Small intestine (tissue), 7 donors: ENCODE data around the gene RBMS1. TPM values are rescaled to one million over a fixed set of nuclear protein-coding genes. Genes with fewer than 3 reads are reported as not detected.
"Not testable (repeated sequence)": the region's sequence is repeated elsewhere in the genome, so short reads cannot be mapped to it uniquely, and the experiment has no call there.

Experiments used
- DNase-seq, 2 donors: peaks; one replicate each; pipeline versions ENCODE4 v3.0.0 to v3.0.0-alpha.2; 2013
- FAIRE-seq: peaks from 2 replicates; lab custom pipeline; 2012; peaks lifted over from hg19 to GRCh38; lab: Jason Lieb, UNC
- H3K27ac ChIP-seq, 3 donors: one replicate each; pipeline ENCODE4 v1.5.1; 2013; ENCODE audit warnings: low read length in 2 of 3, mild to moderate bottlenecking in 2 of 3, control low read depth in 1 of 3, inconsistent platforms in 1 of 3, low read depth in 1 of 3, moderate library complexity in 1 of 3
- H3K27me3 ChIP-seq, 3 donors: one replicate each; pipeline ENCODE4 v1.6.1; 2013; ENCODE audit warnings: low read length in 3 of 3, inconsistent platforms in 1 of 3; ENCODE audit not compliant: control insufficient read depth in 3 of 3, insufficient read depth in 3 of 3
- H3K36me3 ChIP-seq, 3 donors: one replicate each; pipeline ENCODE4 v1.6.1; 2013; ENCODE audit warnings: low read length in 3 of 3, inconsistent platforms in 1 of 3, low read depth in 1 of 3, mild to moderate bottlenecking in 1 of 3, moderate library complexity in 1 of 3; ENCODE audit not compliant: control insufficient read depth in 3 of 3, insufficient read depth in 2 of 3
- H3K4me1 ChIP-seq, 3 donors: one replicate each; pipeline ENCODE4 v1.6.1; 2013; ENCODE audit warnings: low read length in 2 of 3, inconsistent platforms in 1 of 3, low read depth in 1 of 3, mild to moderate bottlenecking in 1 of 3, moderate library complexity in 1 of 3; ENCODE audit not compliant: control insufficient read depth in 3 of 3, insufficient read depth in 2 of 3
- H3K4me3 ChIP-seq, 3 donors: one replicate each; pipeline ENCODE4 v1.5.1; 2013; ENCODE audit warnings: low read length in 3 of 3, control low read depth in 1 of 3, inconsistent platforms in 1 of 3, low read depth in 1 of 3, mild to moderate bottlenecking in 1 of 3, moderate library complexity in 1 of 3
- H3K9me3 ChIP-seq, 2 donors: one replicate each; pipeline ENCODE4 v1.6.1; 2013; ENCODE audit warnings: low read depth in 1 of 2, low read length in 1 of 2; ENCODE audit not compliant: control insufficient read depth in 2 of 2, insufficient read depth in 1 of 2
- WGBS, 3 donors: extraction: QIAGEN DNeasy Blood & Tissue Kit; methylation state at CpG; one replicate each; pipeline ENCODE4 v1.1.7; 2013; 5-methylcytosine and 5-hydroxymethylcytosine counted together
- polyA plus RNA-seq, 4 donors: library from polyadenylated mRNA; stranded (reverse) in 3 of 4; unstranded in 1 of 4; fragments of 200-250 nt in 3 of 4; fragments of 120-200 nt in 1 of 4; gene quantifications; one replicate each; pipeline versions ENCODE4 v1.2.1 to v1.2.3, GENCODE V29; 2013
- donor health status: healthy with polysubstance abuse.
- donor health status: control.
- donor health status: control.
- donor health status: Bipolar disorder and iron deficiency.
- donor health status: healthy.

The RBMS1 gene
- polyA plus RNA-seq, 4 donors, result 2.0 to 21.4 (median 10.1) TPM

- Histone ChIP-seq H3K27me3 (no peaks in the 10 kb centered on the region), H3K27ac (peak overlapping the region in 1 of 3 donors; percentile 32), H3K4me3 (no peak overlapping the region), H3K9me3 (no peaks in the 10 kb centered on the region), H3K4me1 (peaks cover 0 to 12% (median 2%) of the 10 kb centered on the region in 3 donors), H3K36me3 (no peaks in the 10 kb centered on the region)
- DNase-seq, result no peak
- FAIRE-seq, result no peak
- 56 to 69% (median 67%) methylated on average over 8 of the region's 8 CpGs for WGBS, 3 donors
These were observed 122.2 kb downstream of the RBMS1 start for GRCh38 chr2:160371251-160372009.

DNA sequence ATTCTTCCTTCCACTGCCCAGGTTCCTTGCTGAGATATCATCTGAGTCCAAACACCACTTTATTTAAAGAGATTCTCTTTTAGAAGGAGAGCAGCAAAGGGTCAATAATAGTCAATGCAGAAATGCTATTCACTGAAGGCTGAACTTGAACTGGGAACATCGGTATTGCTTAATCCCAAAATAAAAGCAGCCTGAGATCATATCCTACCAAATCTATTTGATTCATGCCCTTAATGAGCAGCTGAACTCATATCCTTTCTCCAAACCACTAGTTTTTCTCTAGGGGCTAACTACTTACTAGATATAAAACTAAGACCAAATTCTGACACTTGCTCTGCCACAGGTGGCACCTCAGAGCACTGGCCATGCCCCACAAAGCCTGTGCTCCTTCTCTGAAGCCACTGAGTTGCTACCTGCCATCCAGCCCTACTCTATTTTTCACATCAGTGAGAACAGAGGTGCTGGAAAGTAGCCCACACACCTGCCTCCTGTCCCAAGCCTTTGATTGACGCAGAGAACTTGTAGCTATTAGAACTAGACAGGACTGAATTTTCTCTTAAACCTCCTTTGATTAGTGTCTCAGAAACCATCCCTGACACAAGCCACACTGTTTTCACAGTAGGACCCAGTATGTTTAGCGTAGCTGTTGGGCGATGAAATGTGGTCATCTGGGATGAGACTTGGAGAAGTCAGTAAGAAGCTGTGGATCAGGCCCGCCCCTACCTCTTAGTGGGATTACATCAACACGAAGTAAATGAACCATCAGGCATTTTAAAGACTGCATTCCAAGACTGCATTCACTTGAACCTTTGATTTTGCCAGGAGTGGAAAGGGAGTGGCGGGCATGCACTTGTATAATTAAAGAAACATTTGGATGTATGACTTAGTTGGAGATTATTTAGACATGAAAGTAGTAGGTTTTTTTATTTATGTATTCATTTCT, 124.3 kb downstream of the RBMS1 start:
- no peaks in the 10 kb centered on the region for H3K27me3 ChIP-seq
- no peak for DNase-seq
- 82 to 84% (median 82%) methylated on average over 7 of the region's 7 CpGs for WGBS, 3 donors
- H3K9me3 ChIP-seq, result no peaks in the 10 kb centered on the region
- peak overlapping the region in 1 of 3 donors; percentile 36 for H3K27ac ChIP-seq
- H3K4me3 ChIP-seq, result no peak overlapping the region
- no peak for FAIRE-seq
- peaks cover 3 to 18% (median 8%) of the 10 kb centered on the region in 3 donors for H3K4me1 ChIP-seq
- H3K36me3 ChIP-seq, result peaks cover 0 to 3% (median 0%) of the 10 kb centered on the region in 3 donors

DNA sequence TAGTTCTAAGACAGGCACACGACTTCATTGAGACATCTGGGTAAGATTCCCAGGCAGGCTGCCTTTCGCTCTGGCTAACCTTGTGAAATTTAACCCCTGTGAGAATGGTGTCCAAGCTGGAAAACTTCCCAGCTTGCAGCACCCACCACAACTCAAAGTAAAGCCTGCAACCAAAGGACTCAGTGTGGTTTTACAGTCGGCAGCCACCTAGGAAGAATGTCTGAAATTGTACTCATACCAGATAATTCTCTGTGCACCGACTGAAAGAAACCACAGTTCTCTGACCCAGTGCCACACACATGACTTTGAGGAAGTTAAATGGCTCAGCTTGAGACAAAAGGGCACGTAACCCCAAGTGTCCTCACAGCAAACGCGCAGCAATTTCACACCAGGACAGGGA, 125.7 kb downstream of the RBMS1 start:
- Histone ChIP-seq H3K4me1 (peaks cover 3 to 25% (median 10%) of the 10 kb centered on the region in 3 donors), H3K27ac (no peak overlapping the region), H3K36me3 (peaks cover 0 to 3% (median 0%) of the 10 kb centered on the region in 3 donors), H3K9me3 (no peaks in the 10 kb centered on the region), H3K27me3 (no peaks in the 10 kb centered on the region), H3K4me3 (no peak overlapping the region)
- 52 to 80% (median 63%) methylated on average over 7 of the region's 7 CpGs for WGBS, 3 donors
- DNase-seq, result no peak
- no peak for FAIRE-seq

GRCh38 chr2:160367139-160367538, 126.5 kb downstream of the RBMS1 start:
- not testable (repeated sequence) for H3K27me3 ChIP-seq, FAIRE-seq
- H3K4me1 ChIP-seq, result peaks cover 3 to 25% (median 10%) of the 10 kb centered on the region in 3 donors

DNA sequence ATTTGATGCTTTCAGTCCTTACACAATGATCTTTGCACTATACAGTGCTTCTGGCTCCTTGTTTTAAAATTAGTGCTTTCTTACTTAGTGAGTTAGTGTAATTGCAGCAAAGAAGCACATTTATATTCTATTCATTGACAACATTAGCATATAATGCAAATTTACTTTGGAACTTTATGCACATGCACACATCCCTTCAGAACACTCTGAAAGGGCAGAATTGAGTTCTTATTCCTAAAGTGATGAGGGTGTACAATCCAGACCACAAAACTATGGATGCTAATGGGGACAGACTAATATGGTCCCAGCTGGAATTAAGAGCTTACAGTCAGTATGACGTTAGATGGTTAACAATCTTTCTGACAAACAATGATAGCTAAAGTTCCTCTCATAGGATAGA, 127.1 kb downstream of the RBMS1 start:
- peaks cover 3 to 25% (median 10%) of the 10 kb centered on the region in 3 donors for H3K4me1 ChIP-seq
- H3K9me3 ChIP-seq, result no peaks in the 10 kb centered on the region

More at GRCh38 chr2:160367139-160367538, 126.5 kb downstream of the RBMS1 start:
- H3K9me3 ChIP-seq, H3K36me3 ChIP-seq, DNase-seq, H3K27ac ChIP-seq, H3K4me3 ChIP-seq: not testable (repeated sequence)
- WGBS, 3 donors, result 67 to 85% (median 84%) methylated on average over 4 of the region's 4 CpGs

DNA sequence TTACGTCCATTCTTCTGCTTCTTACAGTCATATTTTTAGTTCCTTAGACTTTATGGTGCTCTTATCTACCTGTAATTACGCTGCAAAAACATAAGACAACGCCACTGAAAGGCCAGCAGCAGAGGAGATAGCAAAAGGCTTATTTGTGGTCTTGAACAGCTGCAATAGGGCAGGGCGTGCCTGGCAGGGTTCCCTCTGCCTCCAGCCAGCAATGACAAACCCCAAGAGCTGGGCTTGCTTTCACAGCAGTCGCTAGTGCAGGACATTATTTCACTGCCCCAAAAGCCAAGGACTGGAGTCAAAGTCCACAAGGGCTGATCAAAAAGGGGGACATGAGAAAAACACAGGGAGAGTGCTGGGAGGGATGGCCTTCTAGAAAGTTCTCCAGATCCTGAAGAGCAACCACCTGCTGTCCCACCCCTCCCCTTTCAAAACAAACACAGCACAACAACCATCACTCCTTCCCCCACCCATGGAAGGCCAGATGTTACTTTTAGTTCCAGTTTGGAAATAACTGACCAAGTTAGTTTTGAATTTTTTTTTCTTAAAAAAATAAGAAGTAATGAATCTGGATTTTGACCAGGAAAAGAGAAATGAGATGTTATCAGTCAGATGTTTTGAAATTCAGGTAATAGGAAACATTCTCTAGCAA, 127.8 kb downstream of the RBMS1 start:
- WGBS, 3 donors, result 12 to 42% (median 40%) methylated on average over 5 of the region's 5 CpGs
- Histone ChIP-seq H3K36me3 (peaks cover 0 to 3% (median 0%) of the 10 kb centered on the region in 3 donors), H3K9me3 (no peaks in the 10 kb centered on the region), H3K4me1 (peaks cover 3 to 22% (median 10%) of the 10 kb centered on the region in 3 donors), H3K4me3 (no peak overlapping the region), H3K27ac (peak overlapping the region in 1 of 3 donors; percentile 52), H3K27me3 (no peaks in the 10 kb centered on the region)
- FAIRE-seq, result no peak
- DNase-seq, result peak; percentile 54 to 61

More for the DNA sequence above, 127.1 kb downstream of the RBMS1 start:
- peaks cover 0 to 3% (median 0%) of the 10 kb centered on the region in 3 donors for H3K36me3 ChIP-seq
- no peak for FAIRE-seq
- H3K27ac ChIP-seq, result no peak overlapping the region
- no peaks in the 10 kb centered on the region for H3K27me3 ChIP-seq
- WGBS, 3 donors, result 72 to 78% (median 74%) methylated on average over 1 of the region's 1 CpG
- DNase-seq, result no peak
- H3K4me3 ChIP-seq, result no peak overlapping the region

- FAIRE-seq (no peak), DNase-seq (no peak)
- no peaks in the 10 kb centered on the region for H3K9me3 ChIP-seq
- H3K4me1 ChIP-seq, result peaks cover 3 to 22% (median 10%) of the 10 kb centered on the region in 3 donors
- H3K27me3 ChIP-seq, result no peaks in the 10 kb centered on the region
- no peak overlapping the region for H3K27ac ChIP-seq
- H3K4me3 ChIP-seq, result no peak overlapping the region
- H3K36me3 ChIP-seq, result peaks cover 0 to 3% (median 0%) of the 10 kb centered on the region in 3 donors
- WGBS, 3 donors, result 65 to 93% (median 83%) methylated on average over 2 of the region's 2 CpGs
These were observed 129.2 kb downstream of the RBMS1 start for GRCh38 chr2:160364364-160364763.
